ENCODE results near the gene MARS1.
"Not testable (repeated sequence)": the region's sequence is repeated elsewhere in the genome, so short reads cannot be mapped to it uniquely, and the experiment has no call there.

The MARS1 gene

GRCh38 chr12:57487597-57488401, at the start of gene MARS1:
Gene MARS1 (plus strand): TSS chr12:57488068. CDS start chr12:57488091, 23 bp downstream.
- peak within 1 kb of the TSS; percentile 90 for H3K4me3 ChIP-seq (ENCODE audit: low read depth, low read length)
- H3K27ac ChIP-seq (ENCODE audit: low read depth, low read length), result peak within 1 kb of the TSS; percentile 87
- no peaks in the 10 kb centered on the region for H3K9me3 ChIP-seq (ENCODE audit: control insufficient read depth, insufficient read depth, low read depth, low read length)
- H3K4me1 ChIP-seq (ENCODE audit: control insufficient read depth, insufficient read depth, low read length), result peaks cover 10% of the 10 kb centered on the region; the same call in 1 of the 2 replicates
- peaks cover 39% of the 10 kb centered on the region for H3K36me3 ChIP-seq (ENCODE audit: control insufficient read depth, insufficient read depth, low read length)
- H3K27me3 ChIP-seq (ENCODE audit: control insufficient read depth, insufficient read depth, low read length), result no peaks in the 10 kb centered on the region
- H3K9ac ChIP-seq (ENCODE audit: low read length), result peak within 1 kb of the TSS; percentile 95

GRCh38 chr12:57438400-57438799, 49.5 kb upstream of the MARS1 start:
- no peak overlapping the region for H3K4me3 ChIP-seq (ENCODE audit: low read depth, low read length)
- peaks cover 11% of the 10 kb centered on the region for H3K9me3 ChIP-seq (ENCODE audit: control insufficient read depth, insufficient read depth, low read depth, low read length)
- no peak overlapping the region for H3K27ac ChIP-seq (ENCODE audit: low read depth, low read length)
- H3K9ac ChIP-seq (ENCODE audit: low read length), result no peak overlapping the region
- H3K36me3 ChIP-seq (ENCODE audit: control insufficient read depth, insufficient read depth, low read length), result no peaks in the 10 kb centered on the region
- H3K4me1 ChIP-seq (ENCODE audit: control insufficient read depth, insufficient read depth, low read length), result no peaks in the 10 kb centered on the region; the same call in 1 of the 2 replicates
- no peaks in the 10 kb centered on the region for H3K27me3 ChIP-seq (ENCODE audit: control insufficient read depth, insufficient read depth, low read length)

GRCh38 chr12:57439762-57440266, 48.1 kb upstream of the MARS1 start:
- Histone ChIP-seq H3K27ac (ENCODE audit: low read depth, low read length) (no peak overlapping the region), H3K27me3 (ENCODE audit: control insufficient read depth, insufficient read depth, low read length) (no peaks in the 10 kb centered on the region)

GRCh38 chr12:57441393-57441792, 46.5 kb upstream of the MARS1 start:
- not testable (repeated sequence) for H3K4me3 ChIP-seq (ENCODE audit: low read depth, low read length); H3K27me3 ChIP-seq (ENCODE audit: control insufficient read depth, insufficient read depth, low read length); H3K36me3 ChIP-seq (ENCODE audit: control insufficient read depth, insufficient read depth, low read length); H3K27ac ChIP-seq (ENCODE audit: low read depth, low read length); H3K4me1 ChIP-seq (ENCODE audit: control insufficient read depth, insufficient read depth, low read length); H3K9ac ChIP-seq (ENCODE audit: low read length)
- peaks cover 11% of the 10 kb centered on the region for H3K9me3 ChIP-seq (ENCODE audit: control insufficient read depth, insufficient read depth, low read depth, low read length)

More at GRCh38 chr12:57439762-57440266, 48.1 kb upstream of the MARS1 start:
- no peaks in the 10 kb centered on the region for H3K4me1 ChIP-seq (ENCODE audit: control insufficient read depth, insufficient read depth, low read length)
- no peaks in the 10 kb centered on the region for H3K36me3 ChIP-seq (ENCODE audit: control insufficient read depth, insufficient read depth, low read length)
- H3K9ac ChIP-seq (ENCODE audit: low read length), result no peak overlapping the region
- peaks cover 11% of the 10 kb centered on the region for H3K9me3 ChIP-seq (ENCODE audit: control insufficient read depth, insufficient read depth, low read depth, low read length)
- H3K4me3 ChIP-seq (ENCODE audit: low read depth, low read length), result no peak overlapping the region

- H3K9ac ChIP-seq (ENCODE audit: low read length), result no peak overlapping the region
- H3K4me1 ChIP-seq (ENCODE audit: control insufficient read depth, insufficient read depth, low read length), result no peaks in the 10 kb centered on the region
- H3K27me3 ChIP-seq (ENCODE audit: control insufficient read depth, insufficient read depth, low read length), result no peaks in the 10 kb centered on the region
- H3K36me3 ChIP-seq (ENCODE audit: control insufficient read depth, insufficient read depth, low read length), result no peaks in the 10 kb centered on the region
- H3K9me3 ChIP-seq (ENCODE audit: control insufficient read depth, insufficient read depth, low read depth, low read length), result peaks cover 11% of the 10 kb centered on the region
- H3K27ac ChIP-seq (ENCODE audit: low read depth, low read length), result no peak overlapping the region
- H3K4me3 ChIP-seq (ENCODE audit: low read depth, low read length), result no peak overlapping the region
Observed at GRCh38 chr12:57441846-57442427, 45.9 kb upstream of the MARS1 start.

GRCh38 chr12:57444337-57444736, 43.5 kb upstream of the MARS1 start:
- not testable (repeated sequence) for H3K4me3 ChIP-seq (ENCODE audit: low read depth, low read length); H3K4me1 ChIP-seq (ENCODE audit: control insufficient read depth, insufficient read depth, low read length); H3K27me3 ChIP-seq (ENCODE audit: control insufficient read depth, insufficient read depth, low read length); H3K27ac ChIP-seq (ENCODE audit: low read depth, low read length); H3K36me3 ChIP-seq (ENCODE audit: control insufficient read depth, insufficient read depth, low read length); H3K9ac ChIP-seq (ENCODE audit: low read length)
- peaks cover 11% of the 10 kb centered on the region for H3K9me3 ChIP-seq (ENCODE audit: control insufficient read depth, insufficient read depth, low read depth, low read length)

- H3K4me1 ChIP-seq (ENCODE audit: control insufficient read depth, insufficient read depth, low read length), result no peaks in the 10 kb centered on the region
- no peaks in the 10 kb centered on the region for H3K27me3 ChIP-seq (ENCODE audit: control insufficient read depth, insufficient read depth, low read length)
- no peak overlapping the region for H3K9ac ChIP-seq (ENCODE audit: low read length)
- H3K9me3 ChIP-seq (ENCODE audit: control insufficient read depth, insufficient read depth, low read depth, low read length), result peaks cover 11% of the 10 kb centered on the region
- H3K4me3 ChIP-seq (ENCODE audit: low read depth, low read length), result no peak overlapping the region
- no peaks in the 10 kb centered on the region for H3K36me3 ChIP-seq (ENCODE audit: control insufficient read depth, insufficient read depth, low read length)
- H3K27ac ChIP-seq (ENCODE audit: low read depth, low read length), result no peak overlapping the region
Observed at GRCh38 chr12:57444744-57445143, 43.1 kb upstream of the MARS1 start.

- no peak overlapping the region for H3K4me3 ChIP-seq (ENCODE audit: low read depth, low read length)
- peaks cover 2% of the 10 kb centered on the region; the same call in 1 of the 2 replicates for H3K4me1 ChIP-seq (ENCODE audit: control insufficient read depth, insufficient read depth, low read length)
- peaks cover 4% of the 10 kb centered on the region for H3K9me3 ChIP-seq (ENCODE audit: control insufficient read depth, insufficient read depth, low read depth, low read length)
Observed at GRCh38 chr12:57446292-57446960, 41.4 kb upstream of the MARS1 start.

GRCh38 chr12:57448669-57449068, 39.2 kb upstream of the MARS1 start:
- no peaks in the 10 kb centered on the region for H3K36me3 ChIP-seq (ENCODE audit: control insufficient read depth, insufficient read depth, low read length)
- H3K4me3 ChIP-seq (ENCODE audit: low read depth, low read length), result no peak overlapping the region
- H3K27ac ChIP-seq (ENCODE audit: low read depth, low read length), result no peak overlapping the region
- no peaks in the 10 kb centered on the region for H3K9me3 ChIP-seq (ENCODE audit: control insufficient read depth, insufficient read depth, low read depth, low read length)
- no peak overlapping the region for H3K9ac ChIP-seq (ENCODE audit: low read length)
- no peaks in the 10 kb centered on the region for H3K27me3 ChIP-seq (ENCODE audit: control insufficient read depth, insufficient read depth, low read length)
- H3K4me1 ChIP-seq (ENCODE audit: control insufficient read depth, insufficient read depth, low read length), result peaks cover 16% of the 10 kb centered on the region

More at GRCh38 chr12:57446292-57446960, 41.4 kb upstream of the MARS1 start:
- Histone ChIP-seq H3K9ac (ENCODE audit: low read length) (no peak overlapping the region), H3K36me3 (ENCODE audit: control insufficient read depth, insufficient read depth, low read length) (no peaks in the 10 kb centered on the region), H3K27me3 (ENCODE audit: control insufficient read depth, insufficient read depth, low read length) (no peaks in the 10 kb centered on the region), H3K27ac (ENCODE audit: low read depth, low read length) (no peak overlapping the region)

GRCh38 chr12:57449375-57449774, 38.5 kb upstream of the MARS1 start:
- H3K9ac ChIP-seq (ENCODE audit: low read length), result no peak overlapping the region
- no peaks in the 10 kb centered on the region for H3K36me3 ChIP-seq (ENCODE audit: control insufficient read depth, insufficient read depth, low read length)
- no peaks in the 10 kb centered on the region for H3K27me3 ChIP-seq (ENCODE audit: control insufficient read depth, insufficient read depth, low read length)
- no peaks in the 10 kb centered on the region for H3K9me3 ChIP-seq (ENCODE audit: control insufficient read depth, insufficient read depth, low read depth, low read length)
- peaks cover 18% of the 10 kb centered on the region for H3K4me1 ChIP-seq (ENCODE audit: control insufficient read depth, insufficient read depth, low read length)
- no peak overlapping the region for H3K4me3 ChIP-seq (ENCODE audit: low read depth, low read length)
- no peak overlapping the region for H3K27ac ChIP-seq (ENCODE audit: low read depth, low read length)

GRCh38 chr12:57450057-57450456, 37.8 kb upstream of the MARS1 start:
- H3K4me3 ChIP-seq (ENCODE audit: low read depth, low read length), result no peak overlapping the region
- no peaks in the 10 kb centered on the region for H3K9me3 ChIP-seq (ENCODE audit: control insufficient read depth, insufficient read depth, low read depth, low read length)
- no peak overlapping the region for H3K9ac ChIP-seq (ENCODE audit: low read length)
- no peak overlapping the region for H3K27ac ChIP-seq (ENCODE audit: low read depth, low read length)
- no peaks in the 10 kb centered on the region for H3K27me3 ChIP-seq (ENCODE audit: control insufficient read depth, insufficient read depth, low read length)
- H3K36me3 ChIP-seq (ENCODE audit: control insufficient read depth, insufficient read depth, low read length), result no peaks in the 10 kb centered on the region
- H3K4me1 ChIP-seq (ENCODE audit: control insufficient read depth, insufficient read depth, low read length), result peaks cover 24% of the 10 kb centered on the region
